Right lobe of liver (tissue), 4 donors: Measurements from ENCODE around the gene SPTSSA.

ENCODE experiments used
- POLR2A ChIP-seq: fragments of 450-650 bp; IDR thresholded peaks from one replicate; pipeline ENCODE4 v1.6.1; 2017; ENCODE audit warnings: antibody characterized with exemption, mild to moderate bottlenecking
- TF ChIP-seq, protein P1 (sequence below), 4 donors: fragments of 200-600 bp in 3 of 4; fragments of 450-650 bp in 1 of 4; IDR thresholded peaks; one replicate each; pipeline versions ENCODE4 v1.5.1 to v1.8.0; 2016 to 2022; ENCODE audit warnings: antibody characterized with exemption in 4 of 4, mild to moderate bottlenecking in 2 of 4
- donor health status: DM: no; HTN: no; CAD: no.
- donor health status: DM: no; HTN: no; CAD: no.
- donor health status: DM: no; HTN: yes; CAD: no.

DNA sequence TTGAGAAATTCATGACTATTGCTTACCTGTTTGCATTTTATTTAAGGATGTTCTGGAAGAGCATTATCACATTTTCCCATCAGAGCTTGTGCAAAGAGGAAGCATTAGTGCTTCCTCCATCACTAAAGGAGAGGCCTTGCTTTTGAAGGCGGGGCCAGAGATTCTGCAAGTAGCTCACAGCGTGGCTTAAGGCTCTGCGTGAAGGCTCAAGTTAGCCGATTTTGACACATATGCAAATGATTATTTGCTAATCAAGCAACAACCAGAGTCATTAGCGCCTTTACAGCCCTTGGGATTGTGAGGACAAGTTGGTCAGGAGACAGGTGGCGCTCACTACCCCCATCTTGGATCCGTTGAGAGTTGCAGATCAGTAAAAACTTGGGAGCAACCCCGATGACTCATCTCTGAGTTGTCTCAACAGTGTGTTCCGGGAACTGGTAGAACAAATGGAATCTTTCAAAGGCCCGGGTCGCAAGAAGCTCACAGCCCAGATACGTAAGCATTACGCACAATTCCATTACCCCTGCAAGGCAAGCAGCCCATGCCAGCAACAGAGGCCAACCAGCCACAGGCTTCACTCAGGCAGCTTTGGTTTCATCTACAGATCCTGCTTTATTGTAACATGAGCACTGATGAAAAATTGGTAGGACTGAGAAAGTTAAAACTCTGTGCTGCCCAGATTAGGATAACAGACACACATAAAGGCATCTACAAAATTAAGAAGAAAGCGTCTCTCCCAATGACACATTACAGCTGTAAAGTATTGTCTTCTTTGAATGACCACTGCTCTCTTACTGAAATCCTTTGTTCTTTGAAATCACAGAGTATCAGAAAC, 34.9 kb upstream of the SPTSSA start:
- TF ChIP-seq, protein P1, sequence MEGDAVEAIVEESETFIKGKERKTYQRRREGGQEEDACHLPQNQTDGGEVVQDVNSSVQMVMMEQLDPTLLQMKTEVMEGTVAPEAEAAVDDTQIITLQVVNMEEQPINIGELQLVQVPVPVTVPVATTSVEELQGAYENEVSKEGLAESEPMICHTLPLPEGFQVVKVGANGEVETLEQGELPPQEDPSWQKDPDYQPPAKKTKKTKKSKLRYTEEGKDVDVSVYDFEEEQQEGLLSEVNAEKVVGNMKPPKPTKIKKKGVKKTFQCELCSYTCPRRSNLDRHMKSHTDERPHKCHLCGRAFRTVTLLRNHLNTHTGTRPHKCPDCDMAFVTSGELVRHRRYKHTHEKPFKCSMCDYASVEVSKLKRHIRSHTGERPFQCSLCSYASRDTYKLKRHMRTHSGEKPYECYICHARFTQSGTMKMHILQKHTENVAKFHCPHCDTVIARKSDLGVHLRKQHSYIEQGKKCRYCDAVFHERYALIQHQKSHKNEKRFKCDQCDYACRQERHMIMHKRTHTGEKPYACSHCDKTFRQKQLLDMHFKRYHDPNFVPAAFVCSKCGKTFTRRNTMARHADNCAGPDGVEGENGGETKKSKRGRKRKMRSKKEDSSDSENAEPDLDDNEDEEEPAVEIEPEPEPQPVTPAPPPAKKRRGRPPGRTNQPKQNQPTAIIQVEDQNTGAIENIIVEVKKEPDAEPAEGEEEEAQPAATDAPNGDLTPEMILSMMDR (IDR thresholded peaks at IDR 0.05) = no peak
- TF ChIP-seq POLR2A = no peak
